ENCODE measurements around the gene FAM221A.
"Not testable (repeated sequence)": the region's sequence is repeated elsewhere in the genome, so short reads cannot be mapped to it uniquely, and the experiment has no call there.

FAM221A gene

DNA sequence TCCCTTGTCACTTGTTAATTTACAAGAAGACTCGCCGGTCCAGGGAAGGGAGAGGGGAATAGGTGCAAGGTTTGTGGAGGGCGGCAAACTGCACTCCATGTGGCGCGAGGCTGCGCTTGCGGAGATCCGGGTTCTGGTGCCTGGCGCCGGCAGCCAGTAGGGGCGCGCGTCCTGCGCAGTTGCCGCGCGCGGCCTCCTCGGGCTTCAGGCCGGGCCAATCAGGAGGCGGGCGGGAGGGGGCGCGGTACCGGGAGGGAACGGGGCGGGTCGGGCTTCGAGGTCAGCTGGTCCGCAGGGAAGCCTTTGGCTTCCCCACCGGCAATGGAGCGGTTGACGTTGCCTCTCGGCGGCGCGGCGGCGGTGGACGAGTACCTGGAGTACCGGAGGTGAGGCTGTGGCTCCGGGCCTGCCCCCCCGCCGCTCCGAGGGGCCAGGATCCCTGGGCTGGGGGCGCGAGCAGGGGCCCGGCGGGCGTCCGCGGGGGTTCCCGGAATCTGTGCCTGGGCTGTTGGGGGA lies at the start of gene FAM221A:
Gene FAM221A (plus strand): TSS at position 302 of the 516 bp plus-strand sequence. CDS start 20 bp downstream, at position 322.
- DNase-seq: peak; percentile 65

GRCh38 chr7:23633417-23633816 lies 46.6 kb upstream of the FAM221A start:
- DNase-seq: no peak

GRCh38 chr7:23645822-23646221 lies 34.2 kb upstream of the FAM221A start:
- DNase-seq: no peak

GRCh38 chr7:23653942-23654341 lies 26.1 kb upstream of the FAM221A start:
- no peak for DNase-seq

- no peak for DNase-seq
Measured at GRCh38 chr7:23654508-23654907, 25.5 kb upstream of the FAM221A start.

DNA sequence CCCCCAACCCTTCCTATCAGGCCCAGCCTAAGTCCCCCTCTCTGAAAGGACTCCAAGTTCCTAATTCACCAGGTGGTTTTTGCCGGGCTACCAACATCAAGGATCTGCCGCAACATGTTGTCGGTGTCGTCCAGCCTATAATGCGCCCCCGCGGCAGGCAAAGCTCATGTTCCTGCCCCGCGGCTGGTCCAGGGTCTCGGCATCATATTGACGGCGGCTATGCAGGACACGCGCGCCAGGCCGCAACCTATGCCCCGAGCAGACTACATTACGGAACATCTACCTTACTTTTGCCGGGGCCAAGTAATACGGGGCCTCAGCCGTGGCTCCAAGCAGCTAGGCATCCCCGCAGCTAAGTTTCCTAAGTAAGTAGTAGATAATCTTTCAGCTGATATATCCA lies 24.6 kb upstream of the FAM221A start:
- DNase-seq: no peak

GRCh38 chr7:23658831-23659427 lies 21.1 kb upstream of the FAM221A start:
- DNase-seq: no peak

DNA sequence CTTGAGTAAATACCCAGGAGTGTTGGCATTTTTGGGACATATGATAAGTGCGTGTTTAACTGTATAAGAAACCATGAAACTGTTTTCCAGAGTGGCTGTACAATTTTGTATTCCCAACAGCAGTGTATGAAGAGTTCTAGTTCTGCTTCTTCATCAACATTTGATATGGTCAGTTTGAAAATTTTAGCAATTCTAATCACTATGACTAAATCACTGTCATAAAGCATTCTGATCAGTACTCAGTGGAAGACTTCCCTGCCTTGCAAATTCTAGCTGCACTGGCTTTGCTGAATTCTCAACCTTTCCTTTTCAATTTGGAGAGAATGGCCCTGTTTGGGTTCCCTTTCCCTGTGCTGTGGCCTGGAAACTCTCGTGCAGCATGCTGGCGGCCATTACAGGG lies 18.6 kb upstream of the FAM221A start:
- DNase-seq: no peak

- DNase-seq: no peak
Measured at GRCh38 chr7:23662124-23662983, 17.6 kb upstream of the FAM221A start.

- DNase-seq: no peak
Measured at GRCh38 chr7:23662984-23663313, 17.1 kb upstream of the FAM221A start.

DNA sequence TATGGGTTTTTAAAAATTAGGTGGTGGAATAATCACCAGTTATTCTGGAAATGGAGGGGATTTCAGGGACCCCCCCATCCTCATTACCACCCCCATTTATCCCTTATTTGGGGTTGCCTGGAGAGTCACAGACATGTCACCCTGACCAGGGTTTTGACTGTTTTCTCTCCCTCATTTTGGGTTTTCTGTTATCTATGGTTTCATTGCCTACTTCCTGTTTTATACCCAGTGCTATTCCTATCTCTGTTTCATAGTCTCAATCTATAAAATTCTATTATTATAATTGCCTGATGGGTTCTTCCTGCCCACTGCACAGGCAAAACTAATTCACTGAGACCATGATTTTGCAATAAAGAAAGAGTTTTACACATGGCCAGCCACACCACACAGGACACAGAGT lies 15.9 kb upstream of the FAM221A start:
- no peak for DNase-seq

GRCh38 chr7:23672033-23672432 lies 8.0 kb upstream of the FAM221A start:
- DNase-seq: no peak

GRCh38 chr7:23680414-23681405 lies 711 bp downstream of the FAM221A start:
- peak; percentile 18 for DNase-seq

DNA sequence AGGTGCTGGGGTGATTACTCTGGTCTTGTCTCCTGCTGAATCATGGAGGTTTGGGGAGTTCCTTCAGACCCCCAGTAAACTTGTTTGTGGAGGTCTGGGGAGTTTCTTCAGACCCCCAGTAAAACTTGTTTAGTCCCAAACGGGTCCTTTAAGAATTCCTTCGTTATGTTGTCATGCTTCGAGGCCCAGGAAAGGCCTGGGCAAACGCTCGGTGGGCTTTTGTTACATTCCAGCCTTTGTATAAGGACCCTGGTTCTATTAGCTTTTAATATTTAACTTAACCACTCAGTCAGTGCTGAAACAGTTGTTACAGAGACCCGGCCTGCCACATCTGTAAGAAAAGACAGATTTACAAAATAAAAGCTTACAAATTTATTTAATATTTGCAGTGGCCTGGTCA lies 4.0 kb downstream of the FAM221A start:
- DNase-seq: not testable (repeated sequence)

GRCh38 chr7:23685731-23686130 lies 5.7 kb downstream of the FAM221A start:
- no peak for DNase-seq

DNA sequence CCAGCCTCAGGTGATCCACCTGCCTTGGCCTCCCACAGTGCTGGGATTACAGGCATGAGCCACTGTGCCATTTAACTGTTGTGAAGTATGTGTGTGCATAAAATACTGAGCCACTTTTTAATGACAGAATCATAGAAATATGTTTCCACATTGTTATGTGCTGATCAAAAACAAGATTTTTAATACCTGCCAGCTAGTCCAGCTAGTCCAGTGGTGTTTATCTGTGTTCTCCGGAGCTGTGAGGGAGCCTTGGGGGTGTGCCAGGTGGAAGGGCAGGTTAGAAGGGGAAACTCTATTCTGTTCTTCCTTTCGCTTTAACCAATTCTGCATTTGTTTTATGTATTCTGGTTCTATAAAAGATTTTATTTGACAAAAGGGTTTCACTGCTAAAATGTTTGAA lies 7.0 kb downstream of the FAM221A start:
- DNase-seq: no peak

DNA sequence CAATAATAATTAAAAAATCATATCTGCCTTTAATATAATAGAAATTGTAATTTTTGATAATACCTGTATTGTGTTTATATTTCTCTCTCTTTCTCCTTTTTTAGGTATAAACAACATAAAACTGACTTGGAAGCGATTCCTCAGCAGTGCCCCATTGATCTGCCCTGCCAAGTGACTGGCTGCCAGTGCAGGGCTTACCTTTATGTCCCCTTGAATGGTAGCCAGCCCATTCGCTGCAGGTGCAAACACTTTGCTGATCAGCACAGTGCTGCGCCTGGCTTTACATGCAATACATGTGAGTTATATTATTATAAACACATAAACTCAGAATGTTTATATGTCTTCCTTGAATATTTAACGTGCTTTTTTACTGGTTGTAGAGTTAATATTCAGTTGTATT lies 9.2 kb downstream of the FAM221A start:
- no peak for DNase-seq

DNA sequence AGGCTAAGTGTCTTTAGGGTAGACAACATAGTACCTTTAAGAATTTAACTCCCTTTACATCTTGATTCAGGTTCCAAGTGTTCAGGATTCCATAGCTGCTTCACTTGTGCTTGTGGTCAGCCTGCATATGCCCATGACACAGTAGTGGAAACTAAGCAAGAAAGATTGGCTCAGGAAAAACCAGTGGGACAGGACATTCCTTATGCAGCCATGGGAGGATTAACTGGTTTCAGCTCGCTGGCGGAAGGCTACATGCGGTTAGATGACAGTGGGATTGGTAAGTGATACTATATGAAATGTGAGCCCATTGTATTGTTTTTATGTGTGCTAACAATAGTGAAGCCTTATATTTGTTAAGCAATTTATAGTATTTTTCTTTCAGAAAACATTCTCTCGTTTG lies 11.3 kb downstream of the FAM221A start:
- no peak for DNase-seq

DNA sequence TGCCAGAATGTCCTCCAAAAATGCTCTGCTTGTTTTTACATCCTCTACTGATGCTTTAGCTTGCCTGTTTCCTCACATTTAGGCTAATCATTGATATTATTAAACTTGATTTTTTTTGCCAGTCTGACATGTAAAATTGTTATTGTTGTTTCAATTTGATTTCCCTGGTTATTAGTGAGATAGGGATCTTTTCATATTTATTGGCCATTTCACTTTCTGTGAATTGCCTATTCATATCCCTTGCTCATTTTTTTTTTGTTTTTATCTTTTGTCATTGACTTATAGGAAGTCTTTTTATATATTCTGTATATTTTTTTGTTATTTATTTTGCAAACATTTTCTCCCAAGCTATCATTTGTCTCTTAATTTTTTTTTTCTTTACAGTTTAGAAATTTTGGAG lies 13.2 kb downstream of the FAM221A start:
- DNase-seq: no peak

DNA sequence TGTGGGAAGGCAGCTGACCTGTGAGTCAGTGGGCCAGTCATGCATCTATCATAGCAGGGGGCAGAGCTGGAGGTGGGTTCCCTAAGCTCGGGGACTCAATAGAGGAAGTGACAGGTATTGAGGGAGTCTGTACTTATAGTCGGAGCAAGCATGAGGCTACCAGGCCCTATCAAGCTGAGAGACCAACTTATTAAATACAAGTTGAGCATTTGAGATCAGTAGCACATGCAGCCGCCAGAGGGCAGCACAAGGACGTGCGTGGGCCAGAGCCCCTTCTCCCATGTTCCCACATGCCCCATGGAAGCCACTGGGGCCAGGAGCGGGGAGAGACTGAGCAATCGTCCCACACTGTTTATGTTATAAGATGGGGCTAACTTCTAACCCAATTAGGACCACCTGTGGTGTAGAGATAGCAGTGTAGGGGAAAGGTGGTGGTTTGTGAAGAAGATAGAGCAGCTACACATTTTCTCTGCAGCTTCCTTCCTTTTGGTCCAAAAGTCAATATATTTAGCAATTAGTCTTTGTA lies 17.0 kb downstream of the FAM221A start:
- peak; percentile 34 for DNase-seq

DNA sequence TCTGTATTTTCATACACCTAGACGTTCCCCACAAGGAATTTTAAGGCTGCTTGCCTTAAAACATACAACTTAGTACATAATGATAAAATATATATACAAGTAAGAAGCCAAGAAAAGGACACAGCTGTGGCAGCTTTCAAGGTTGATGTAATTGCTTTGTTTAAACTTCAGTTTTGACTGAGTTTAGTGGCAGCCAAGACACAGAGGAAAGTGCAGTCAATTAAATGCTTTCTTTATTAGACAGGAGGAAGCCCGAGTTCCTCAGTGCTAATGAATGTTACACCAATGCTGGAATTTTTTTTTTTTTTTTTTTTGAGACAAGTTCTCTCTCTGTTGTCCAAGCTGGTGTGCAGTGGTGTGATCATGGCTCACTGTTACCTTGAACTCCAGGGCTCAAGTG lies 18.8 kb downstream of the FAM221A start:
- DNase-seq: no peak

GRCh38 chr7:23700046-23700445 lies 20.0 kb downstream of the FAM221A start:
- DNase-seq: no peak
